B cell (primary cell): ENCODE data around the gene VWA5A. TPM values are rescaled to one million over a fixed set of nuclear protein-coding genes. Genes with fewer than 3 reads are reported as not detected.

ENCODE experiments used
- ATAC-seq: fragments of 200-7000 bp; cut with Tn5 transposase; one replicate; pipeline ENCODE4 v1.10.0; 2021; ENCODE audit warnings: low read depth, mild to moderate bottlenecking, moderate number of reproducible peaks, moderate library complexity
- CTCF ChIA-PET: fragments of 350-600 bp; sonication (Branson Sonifier 250); formaldehyde crosslinking; loops from one replicate; lab custom pipeline; 2021; ENCODE audit warnings: antibody characterized with exemption, inconsistent platforms; lab: Charles Lee
- POLR2A ChIA-PET: fragments of 350-600 bp; sonication (Branson Sonifier 250); formaldehyde crosslinking; loops from one replicate; lab custom pipeline; 2021; ENCODE audit warnings: antibody characterized with exemption; lab: Charles Lee
- DNase-seq: peaks from one replicate; pipeline ENCODE4 v3.0.0; 2013
- H2AFZ ChIP-seq: 2 replicates; pipeline ENCODE4 v1.6.1; 2012; ENCODE audit warnings: mild to moderate bottlenecking, low read depth, low read length; ENCODE audit not compliant: insufficient read depth, poor library complexity, severe bottlenecking
- H3K27ac ChIP-seq, 2 donors: 1 replicate in 1 of 2; 2 replicates in 1 of 2; pipeline ENCODE4 v1.5.1; 2012 to 2013; ENCODE audit warnings: low read length in 2 of 2, mild to moderate bottlenecking in 2 of 2, moderate library complexity in 1 of 2
- H3K27me3 ChIP-seq, 4 experiments: fragments of 200-600 bp in 1 of 4; sonication (generic) in 1 of 4; replicated peaks in 1 of 4; 1 replicate in 2 of 4; 2 replicates in 2 of 4; pipeline versions ENCODE4 v1.6.1 to v1.7.0; 2013 to 2016; ENCODE audit warnings: low read length in 3 of 4, mild to moderate bottlenecking in 2 of 4, mixed read lengths in 1 of 4, moderate library complexity in 1 of 4; ENCODE audit not compliant: insufficient read depth in 4 of 4, control insufficient read depth in 3 of 4; ENCODE audit errors: control extremely low read depth in 1 of 4
- H3K36me3 ChIP-seq, 2 experiments: replicated peaks in 1 of 2; 1 replicate in 1 of 2; 2 replicates in 1 of 2; pipeline versions ENCODE4 v1.6.1 to v1.7.1; 2013; ENCODE audit warnings: low read length in 1 of 2; ENCODE audit not compliant: insufficient read depth in 2 of 2, control insufficient read depth in 1 of 2; ENCODE audit errors: control extremely low read depth in 1 of 2, extremely low read depth in 1 of 2
- H3K4me1 ChIP-seq, 2 donors: fragments of 200-600 bp in 1 of 2; sonication (generic) in 1 of 2; 1 replicate in 1 of 2; 2 replicates in 1 of 2; pipeline versions ENCODE4 v1.5.1 to v1.6.1; 2013 to 2017; ENCODE audit warnings: low read length in 2 of 2; ENCODE audit not compliant: control insufficient read depth in 2 of 2, insufficient read depth in 2 of 2
- H3K4me2 ChIP-seq: replicated peaks from 2 replicates; pipeline ENCODE3; 2012; ENCODE audit warnings: mild to moderate bottlenecking, low read depth, low read length; ENCODE audit not compliant: poor library complexity, severe bottlenecking
- H3K4me3 ChIP-seq, 5 experiments: fragments of 200-600 bp in 1 of 5; sonication (generic) in 1 of 5; 1 replicate in 3 of 5; 2 replicates in 2 of 5; pipeline versions ENCODE4 v1.5.1 to v1.7.0; 2011 to 2016; ENCODE audit warnings: low read length in 4 of 5, mild to moderate bottlenecking in 4 of 5, low read depth in 2 of 5, control low read depth in 1 of 5, moderate library complexity in 1 of 5; ENCODE audit not compliant: insufficient read depth in 1 of 5; ENCODE audit errors: control extremely low read depth in 1 of 5, extremely low read depth in 1 of 5
- H3K79me2 ChIP-seq: fragments of 200-600 bp; sonication (generic); one replicate; pipeline ENCODE4 v1.6.0; 2016; ENCODE audit warnings: low read length; ENCODE audit not compliant: control insufficient read depth, insufficient read depth
- H3K9ac ChIP-seq: fragments of 200-600 bp; sonication (generic); 2 replicates; pipeline ENCODE4 v1.6.1; 2017; ENCODE audit warnings: mild to moderate bottlenecking, low read length, moderate library complexity
- H3K9me3 ChIP-seq, 3 donors: one replicate each; pipeline versions ENCODE4 v1.6.1 to v1.7.1; 2013; ENCODE audit warnings: low read length in 2 of 3; ENCODE audit not compliant: control insufficient read depth in 2 of 3, insufficient read depth in 1 of 3; ENCODE audit errors: control extremely low read depth in 1 of 3
- H4K20me1 ChIP-seq: 2 replicates; pipeline ENCODE4 v1.6.0; 2012; ENCODE audit warnings: mild to moderate bottlenecking, low read length; ENCODE audit not compliant: insufficient read depth, control insufficient read depth, poor library complexity, severe bottlenecking
- H3K27ac Mint-ChIP-seq: one replicate; pipeline ENCODE4 v1.8.0; 2021; ENCODE audit warnings: mixed read lengths
- H3K27me3 Mint-ChIP-seq: one replicate; pipeline ENCODE4 v1.8.0; 2021; ENCODE audit warnings: mixed read lengths
- H3K4me1 Mint-ChIP-seq: one replicate; pipeline ENCODE4 v1.8.0; 2021; ENCODE audit warnings: mixed read lengths
- H3K4me3 Mint-ChIP-seq: one replicate; pipeline ENCODE4 v1.8.0; 2021; ENCODE audit warnings: mixed read lengths
- H3K9me3 Mint-ChIP-seq: one replicate; pipeline ENCODE4 v1.8.0; 2022; ENCODE audit warnings: mixed read lengths; ENCODE audit not compliant: insufficient read depth
- EZH2 ChIP-seq: IDR thresholded peaks from 2 replicates; pipeline ENCODE4 v1.6.1; 2012; ENCODE audit warnings: borderline replicate concordance, low read depth, mild to moderate bottlenecking, moderate library complexity, low read length; ENCODE audit not compliant: insufficient read depth, poor library complexity, severe bottlenecking
- WGBS: methylation state at CpG from one replicate; pipeline ENCODE4 v1.1.5; 2013; ENCODE audit warnings: missing lambda C conversion rate; ENCODE audit not compliant: insufficient coverage; 5-methylcytosine and 5-hydroxymethylcytosine counted together
- intact Hi-C: fragments of 100-400 bp; cut with micrococcal nuclease; formaldehyde crosslinking; loops from one replicate; pipeline ENCODE4 v1.10.0; 2022
- polyA plus RNA-seq: library from polyadenylated mRNA; depleted of rRNA; stranded (reverse); fragments of >200 nt; gene quantifications from 2 replicates; pipeline ENCODE4 v1.2.3, GENCODE V29; 2012
- total RNA-seq, 2 donors: library from RNA; stranded (reverse); fragments of 120-200 nt in 1 of 2; gene quantifications; 1 replicate in 1 of 2; 2 replicates in 1 of 2; pipeline versions ENCODE4 v1.2.3 to v1.2.4, GENCODE V29; 2013 to 2022
- TF ChIP-seq, protein P1 (sequence below): fragments of 200-600 bp; IDR thresholded peaks from one replicate; pipeline ENCODE4 v1.8.0; 2022; ENCODE audit warnings: antibody characterized with exemption, mild to moderate bottlenecking

The VWA5A gene
- total and polyA plus RNA-seq, 2 donors (not counting 1 experiment from before 2014, with no cell fraction given) = 4.9 to 6.3 TPM

DNA sequence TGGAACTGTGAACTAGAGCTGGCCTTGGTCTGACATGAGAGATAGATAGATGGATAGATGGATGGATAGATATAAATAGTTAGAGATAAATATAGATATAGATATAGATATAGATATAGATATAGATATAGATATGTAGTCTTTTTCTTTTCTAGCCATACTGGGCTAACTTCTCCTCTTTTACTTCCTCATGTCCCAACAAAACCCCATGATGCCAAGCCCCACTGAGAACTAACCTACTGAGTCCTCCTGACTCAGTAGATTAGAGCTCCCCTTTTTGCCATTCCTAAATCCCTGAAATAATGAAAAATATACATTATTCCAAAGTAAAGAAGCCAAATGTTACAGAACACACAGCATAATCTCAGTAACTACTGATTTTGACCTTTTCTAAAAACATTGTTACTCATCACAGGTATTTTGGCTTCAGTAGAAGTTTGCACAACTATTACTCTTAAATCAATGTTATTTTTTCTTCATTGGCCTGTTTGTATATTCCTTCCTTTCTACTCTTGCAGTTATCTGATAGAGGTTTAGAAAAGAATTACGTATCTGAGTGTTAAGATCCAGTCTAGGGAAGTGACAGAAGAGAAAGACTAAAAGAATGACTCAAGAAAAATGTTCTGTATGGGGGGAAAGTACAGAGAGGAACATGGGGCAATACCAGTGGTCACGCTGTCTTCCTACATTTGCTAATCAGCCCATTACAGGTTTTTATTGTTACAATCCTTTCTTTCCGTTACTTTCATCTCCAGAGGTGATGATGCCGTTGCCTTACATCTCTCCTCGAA lies 61.9 kb downstream of the VWA5A start:
- no peak for TF ChIP-seq EZH2
- TF ChIP-seq, protein P1, sequence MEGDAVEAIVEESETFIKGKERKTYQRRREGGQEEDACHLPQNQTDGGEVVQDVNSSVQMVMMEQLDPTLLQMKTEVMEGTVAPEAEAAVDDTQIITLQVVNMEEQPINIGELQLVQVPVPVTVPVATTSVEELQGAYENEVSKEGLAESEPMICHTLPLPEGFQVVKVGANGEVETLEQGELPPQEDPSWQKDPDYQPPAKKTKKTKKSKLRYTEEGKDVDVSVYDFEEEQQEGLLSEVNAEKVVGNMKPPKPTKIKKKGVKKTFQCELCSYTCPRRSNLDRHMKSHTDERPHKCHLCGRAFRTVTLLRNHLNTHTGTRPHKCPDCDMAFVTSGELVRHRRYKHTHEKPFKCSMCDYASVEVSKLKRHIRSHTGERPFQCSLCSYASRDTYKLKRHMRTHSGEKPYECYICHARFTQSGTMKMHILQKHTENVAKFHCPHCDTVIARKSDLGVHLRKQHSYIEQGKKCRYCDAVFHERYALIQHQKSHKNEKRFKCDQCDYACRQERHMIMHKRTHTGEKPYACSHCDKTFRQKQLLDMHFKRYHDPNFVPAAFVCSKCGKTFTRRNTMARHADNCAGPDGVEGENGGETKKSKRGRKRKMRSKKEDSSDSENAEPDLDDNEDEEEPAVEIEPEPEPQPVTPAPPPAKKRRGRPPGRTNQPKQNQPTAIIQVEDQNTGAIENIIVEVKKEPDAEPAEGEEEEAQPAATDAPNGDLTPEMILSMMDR = no peak
- Histone ChIP-seq H3K27ac (no peak overlapping the region), H3K36me3 (no peaks in the 10 kb centered on the region), H3K4me3 (no peak overlapping the region), H3K9me3 (no peaks in the 10 kb centered on the region), H4K20me1 (no peaks in the 10 kb centered on the region), H3K79me2 (no peaks in the 10 kb centered on the region), H3K4me1 (no peaks in the 10 kb centered on the region), H3K4me2 (no peak overlapping the region), H3K27me3 (no peaks in the 10 kb centered on the region), H2AFZ (no peak overlapping the region), H3K9ac (no peak overlapping the region)
- ChIA-PET POLR2A (no interaction called here), CTCF (interaction anchor here (0.6 kb wide), 1 partner anchor 665 kb away, joined by 6 read pairs; no protein-coding TSS in a partner anchor)
- 73% methylated on average over 3 of the region's 5 CpGs for WGBS
- peaks cover 2% of the 10 kb centered on the region for H3K27me3 Mint-ChIP-seq
- H3K4me1 Mint-ChIP-seq = no peaks in the 10 kb centered on the region
- ATAC-seq = no peak
- H3K9me3 Mint-ChIP-seq = no peaks in the 10 kb centered on the region
- H3K27ac Mint-ChIP-seq = no peak overlapping the region
- no peak overlapping the region for H3K4me3 Mint-ChIP-seq
- intact Hi-C loops = no loop called here
- no peak for DNase-seq

DNA sequence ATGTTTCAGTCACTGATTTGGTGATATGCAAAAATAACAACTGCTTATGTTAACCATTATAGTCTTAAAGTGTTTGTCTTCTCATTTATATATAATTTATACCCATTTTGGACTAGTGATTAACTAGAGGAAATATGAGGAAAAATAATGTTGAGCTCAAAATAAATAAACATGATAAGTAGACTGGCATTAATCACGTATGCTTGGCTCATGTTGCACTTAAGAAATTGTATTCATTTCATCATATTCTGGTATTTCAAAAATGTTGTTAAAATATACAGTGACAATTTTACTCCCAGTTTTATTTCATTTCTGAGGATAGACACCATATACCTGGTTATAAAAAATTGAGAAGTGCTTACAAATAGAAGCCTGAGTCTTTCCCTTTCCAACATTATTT lies 64.1 kb downstream of the VWA5A start:
- CTCF ChIA-PET = no interaction called here
- H3K4me1 Mint-ChIP-seq = no peaks in the 10 kb centered on the region
- Histone ChIP-seq H3K79me2 (no peaks in the 10 kb centered on the region), H4K20me1 (no peaks in the 10 kb centered on the region), H2AFZ (no peak overlapping the region), H3K9me3 (no peaks in the 10 kb centered on the region), H3K4me3 (no peak overlapping the region), H3K4me1 (no peaks in the 10 kb centered on the region), H3K27me3 (no peaks in the 10 kb centered on the region), H3K4me2 (no peak overlapping the region), H3K36me3 (no peaks in the 10 kb centered on the region), H3K9ac (no peak overlapping the region), H3K27ac (no peak overlapping the region)
- POLR2A ChIA-PET = no interaction called here
- peaks cover 13% of the 10 kb centered on the region for H3K27me3 Mint-ChIP-seq
- no peak overlapping the region for H3K4me3 Mint-ChIP-seq
- H3K9me3 Mint-ChIP-seq = no peaks in the 10 kb centered on the region
- intact Hi-C loops = no loop called here
- WGBS = no CpG with 5 or more reads among the region's 1 CpG
- DNase-seq (no peak), ATAC-seq (no peak)
- TF ChIP-seq, protein P1 = no peak
- TF ChIP-seq EZH2 = no peak
- H3K27ac Mint-ChIP-seq = no peak overlapping the region
